Epithelial cell of esophagus (primary cell): ENCODE results near the gene KLKB1.

ENCODE experiments used
- DNase-seq: peaks from one replicate; pipeline ENCODE4 v3.0.0; 2010; ENCODE audit warnings: low read depth
- H3K4me3 ChIP-seq: 2 replicates; pipeline ENCODE4 v1.5.1; 2011; ENCODE audit warnings: mild to moderate bottlenecking, low read length, control low read depth
- TF ChIP-seq, protein P1 (sequence below): IDR thresholded peaks from 2 replicates; pipeline ENCODE4 v1.5.1; 2011; ENCODE audit warnings: low read depth, mild to moderate bottlenecking, low read length, control low read depth, inconsistent platforms; ENCODE audit not compliant: insufficient read depth; ENCODE audit errors: missing control alignments

KLKB1 gene

DNA sequence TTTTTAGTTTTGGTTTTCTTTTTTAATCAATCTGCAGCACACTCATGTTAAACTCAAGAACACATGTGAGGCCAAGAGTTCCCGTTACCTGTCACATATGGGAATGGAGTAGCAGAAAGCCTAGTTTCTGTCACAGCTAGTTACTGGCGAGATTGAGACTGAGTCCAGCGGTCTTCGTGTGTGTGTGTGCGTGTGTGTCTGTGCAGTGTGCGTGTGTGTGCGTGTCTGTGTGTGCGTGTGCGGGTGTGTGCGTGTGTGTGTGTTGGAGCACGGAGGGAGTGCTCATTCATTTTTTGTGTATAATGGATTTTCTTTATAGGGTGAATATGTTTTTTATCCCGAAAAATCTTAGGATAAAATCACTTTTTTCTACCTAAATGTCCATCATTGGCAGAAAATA is 57.8 kb downstream of the KLKB1 start:
- H3K4me3 ChIP-seq = no peak overlapping the region
- TF ChIP-seq, protein P1, sequence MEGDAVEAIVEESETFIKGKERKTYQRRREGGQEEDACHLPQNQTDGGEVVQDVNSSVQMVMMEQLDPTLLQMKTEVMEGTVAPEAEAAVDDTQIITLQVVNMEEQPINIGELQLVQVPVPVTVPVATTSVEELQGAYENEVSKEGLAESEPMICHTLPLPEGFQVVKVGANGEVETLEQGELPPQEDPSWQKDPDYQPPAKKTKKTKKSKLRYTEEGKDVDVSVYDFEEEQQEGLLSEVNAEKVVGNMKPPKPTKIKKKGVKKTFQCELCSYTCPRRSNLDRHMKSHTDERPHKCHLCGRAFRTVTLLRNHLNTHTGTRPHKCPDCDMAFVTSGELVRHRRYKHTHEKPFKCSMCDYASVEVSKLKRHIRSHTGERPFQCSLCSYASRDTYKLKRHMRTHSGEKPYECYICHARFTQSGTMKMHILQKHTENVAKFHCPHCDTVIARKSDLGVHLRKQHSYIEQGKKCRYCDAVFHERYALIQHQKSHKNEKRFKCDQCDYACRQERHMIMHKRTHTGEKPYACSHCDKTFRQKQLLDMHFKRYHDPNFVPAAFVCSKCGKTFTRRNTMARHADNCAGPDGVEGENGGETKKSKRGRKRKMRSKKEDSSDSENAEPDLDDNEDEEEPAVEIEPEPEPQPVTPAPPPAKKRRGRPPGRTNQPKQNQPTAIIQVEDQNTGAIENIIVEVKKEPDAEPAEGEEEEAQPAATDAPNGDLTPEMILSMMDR = no peak
- DNase-seq = no peak

DNA sequence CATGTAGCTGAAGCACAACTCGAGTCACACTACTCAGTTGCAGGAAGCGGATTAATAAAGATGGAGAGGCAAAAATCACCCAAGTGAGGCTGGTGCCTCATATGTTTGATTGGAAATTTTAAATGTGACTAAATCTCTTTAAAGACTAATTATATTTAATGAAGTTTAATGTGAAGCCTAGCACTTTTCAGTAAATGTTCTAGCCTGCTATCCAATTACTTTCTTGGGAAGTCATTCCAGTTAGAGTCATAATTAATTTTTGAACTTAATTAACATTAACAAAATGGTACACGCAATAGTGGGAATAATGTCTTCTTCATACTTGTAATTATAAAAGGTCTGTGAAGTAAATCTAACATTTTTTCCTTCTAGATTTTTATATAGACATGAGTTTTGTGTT is 59.3 kb downstream of the KLKB1 start:
- TF ChIP-seq, protein P1 = no peak
- H3K4me3 ChIP-seq = no peak overlapping the region
- no peak for DNase-seq

- DNase-seq = no peak
- no peak overlapping the region for H3K4me3 ChIP-seq
- TF ChIP-seq, protein P1 = no peak
Measured at GRCh38 chr4:186291256-186291890, 64.1 kb downstream of the KLKB1 start.

GRCh38 chr4:186294160-186294559 is 66.9 kb downstream of the KLKB1 start:
- no peak overlapping the region for H3K4me3 ChIP-seq
- no peak for DNase-seq
- TF ChIP-seq, protein P1 = no peak

GRCh38 chr4:186296481-186296880 is 69.2 kb downstream of the KLKB1 start:
- no peak overlapping the region for H3K4me3 ChIP-seq
- no peak for DNase-seq
- TF ChIP-seq, protein P1 = no peak

DNA sequence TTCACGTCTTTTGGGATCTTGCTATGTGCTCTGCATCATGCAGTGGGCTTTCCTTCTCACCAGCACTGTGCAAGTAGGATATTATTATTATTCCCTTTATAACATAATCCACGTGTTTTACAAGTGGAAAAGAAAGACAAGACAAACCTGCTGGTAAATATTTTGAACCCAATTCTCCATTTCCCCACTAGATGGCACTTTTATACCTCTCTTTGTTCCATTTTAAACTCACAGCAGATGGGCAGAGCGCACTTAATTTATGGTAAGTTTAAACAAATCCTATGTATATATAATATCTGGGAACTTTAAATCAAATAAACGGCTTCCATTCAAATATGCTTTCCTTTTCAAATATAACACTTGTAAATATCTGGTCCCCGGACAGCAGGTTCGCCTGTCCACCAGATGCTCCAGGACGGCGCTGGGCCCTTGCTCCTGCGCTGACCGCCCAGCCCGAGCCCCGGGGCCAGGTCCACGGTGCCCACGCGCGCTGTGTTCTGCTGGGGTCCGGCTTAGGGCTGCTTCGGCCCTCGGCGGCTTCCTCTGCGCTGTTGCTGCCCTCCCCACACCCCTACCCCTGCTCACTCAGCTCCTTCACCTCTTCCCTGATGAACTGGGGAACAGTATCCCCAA is 69.8 kb downstream of the KLKB1 start:
- DNase-seq = peak; percentile 68
- no peak overlapping the region for H3K4me3 ChIP-seq
- TF ChIP-seq, protein P1 = peak; percentile 63
